ENCODE results near the gene NOL9. TPM values are rescaled to one million over a fixed set of nuclear protein-coding genes. Genes with fewer than 3 reads are reported as not detected.
A peak's percentile ranks its signal among the peaks of the same experiment; 100 is the strongest.
"Not testable (repeated sequence)": the region's sequence is repeated elsewhere in the genome, so short reads cannot be mapped to it uniquely, and the experiment has no call there.

NOL9 gene
- total RNA-seq, 1 experiment from 2014 or later, result 37.6 TPM

DNA sequence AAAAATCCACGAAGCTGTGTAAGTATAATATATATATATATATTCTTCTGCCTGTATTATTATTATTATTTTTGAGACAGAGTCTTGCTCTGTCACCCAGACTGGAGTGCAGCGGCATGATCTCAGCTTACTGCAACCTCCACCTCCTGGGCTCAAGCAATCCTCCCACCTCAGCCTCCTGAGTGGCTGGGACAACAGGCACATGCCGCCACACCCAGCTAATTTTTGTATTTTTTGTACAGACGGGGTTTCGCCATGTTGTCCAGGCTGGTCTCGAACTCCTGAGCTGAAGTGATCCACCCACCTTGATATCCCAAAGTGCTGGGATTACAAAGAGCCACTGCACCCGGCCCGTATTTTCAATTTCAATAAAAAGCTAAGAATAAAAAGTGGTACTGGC, 45.7 kb upstream of the NOL9 start:
- peak overlapping the region; percentile 81 for H3K9ac ChIP-seq (ENCODE audit: low read length)
- H3K9me3 ChIP-seq (ENCODE audit: low read length); H4K20me1 ChIP-seq (ENCODE audit: insufficient read depth, low read depth, low read length); H3K27ac ChIP-seq (ENCODE audit: low read length); H3K27me3 ChIP-seq (ENCODE audit: low read length); H3K36me3 ChIP-seq (ENCODE audit: insufficient read depth, low read length); H2AFZ ChIP-seq (ENCODE audit: low read length); H3K9me2 ChIP-seq (replicated peaks; ENCODE audit: insufficient read depth, low read length); DNase-seq: not testable (repeated sequence)
- peak overlapping the region; percentile 100 for H3K4me2 ChIP-seq (ENCODE audit: low read depth, low read length, poor library complexity, severe bottlenecking)
- H3K4me3 ChIP-seq (ENCODE audit: low read length), result peak overlapping the region; percentile 91
- H3K4me1 ChIP-seq (ENCODE audit: low read length), result peaks cover 32% of the 10 kb centered on the region
- H3K79me2 ChIP-seq (ENCODE audit: low read length), result peaks cover 29% of the 10 kb centered on the region

GRCh38 chr1:6599141-6599975, 45.0 kb upstream of the NOL9 start:
- Histone ChIP-seq H3K4me1 (ENCODE audit: low read length) (peaks cover 32% of the 10 kb centered on the region), H3K4me2 (ENCODE audit: low read depth, low read length, poor library complexity, severe bottlenecking) (no peak overlapping the region), H3K9me2 (replicated peaks; ENCODE audit: insufficient read depth, low read length) (no peaks in the 10 kb centered on the region), H3K9me3 (ENCODE audit: low read length) (no peaks in the 10 kb centered on the region), H3K27ac (ENCODE audit: low read length) (no peak overlapping the region), H3K9ac (ENCODE audit: low read length) (no peak overlapping the region), H3K4me3 (ENCODE audit: low read length) (no peak overlapping the region), H3K79me2 (ENCODE audit: low read length) (peaks cover 29% of the 10 kb centered on the region), H2AFZ (ENCODE audit: low read length) (no peak overlapping the region), H4K20me1 (ENCODE audit: insufficient read depth, low read depth, low read length) (0 out of 2 replicates have a peak, but pooled peaks cover 3% of the 10 kb centered on the region), H3K36me3 (ENCODE audit: insufficient read depth, low read length) (peaks cover 3% of the 10 kb centered on the region; the same call in 1 of the 2 replicates), H3K27me3 (ENCODE audit: low read length) (no peaks in the 10 kb centered on the region)
- no peak for DNase-seq

- H3K9ac ChIP-seq (ENCODE audit: low read length), result no peak overlapping the region
- H3K4me2 ChIP-seq (ENCODE audit: low read depth, low read length, poor library complexity, severe bottlenecking), result no peak overlapping the region
- peaks cover 29% of the 10 kb centered on the region for H3K79me2 ChIP-seq (ENCODE audit: low read length)
- 0 out of 2 replicates have a peak, but pooled peaks cover 3% of the 10 kb centered on the region for H4K20me1 ChIP-seq (ENCODE audit: insufficient read depth, low read depth, low read length)
- no peaks in the 10 kb centered on the region for H3K9me2 ChIP-seq (replicated peaks; ENCODE audit: insufficient read depth, low read length)
- H3K9me3 ChIP-seq (ENCODE audit: low read length), result no peaks in the 10 kb centered on the region
- peaks cover 25% of the 10 kb centered on the region for H3K4me1 ChIP-seq (ENCODE audit: low read length)
- no peak overlapping the region for H3K27ac ChIP-seq (ENCODE audit: low read length)
- no peaks in the 10 kb centered on the region for H3K27me3 ChIP-seq (ENCODE audit: low read length)
- DNase-seq, result no peak
- H2AFZ ChIP-seq (ENCODE audit: low read length), result no peak overlapping the region
- no peak overlapping the region for H3K4me3 ChIP-seq (ENCODE audit: low read length)
- peaks cover 3% of the 10 kb centered on the region; the same call in 1 of the 2 replicates for H3K36me3 ChIP-seq (ENCODE audit: insufficient read depth, low read length)
Measured at GRCh38 chr1:6597777-6598131, 43.4 kb upstream of the NOL9 start.

GRCh38 chr1:6596886-6597776, 42.8 kb upstream of the NOL9 start:
- Histone ChIP-seq H3K27me3 (ENCODE audit: low read length) (no peaks in the 10 kb centered on the region), H3K4me3 (ENCODE audit: low read length) (no peak overlapping the region), H2AFZ (ENCODE audit: low read length) (no peak overlapping the region), H3K9me3 (ENCODE audit: low read length) (no peaks in the 10 kb centered on the region), H4K20me1 (ENCODE audit: insufficient read depth, low read depth, low read length) (0 out of 2 replicates have a peak, but pooled peaks cover 3% of the 10 kb centered on the region), H3K79me2 (ENCODE audit: low read length) (peaks cover 29% of the 10 kb centered on the region), H3K9me2 (replicated peaks; ENCODE audit: insufficient read depth, low read length) (no peaks in the 10 kb centered on the region), H3K27ac (ENCODE audit: low read length) (no peak overlapping the region), H3K9ac (ENCODE audit: low read length) (no peak overlapping the region), H3K36me3 (ENCODE audit: insufficient read depth, low read length) (peaks cover 3% of the 10 kb centered on the region; the same call in 1 of the 2 replicates), H3K4me2 (ENCODE audit: low read depth, low read length, poor library complexity, severe bottlenecking) (no peak overlapping the region), H3K4me1 (ENCODE audit: low read length) (peaks cover 20% of the 10 kb centered on the region)
- DNase-seq, result no peak

DNA sequence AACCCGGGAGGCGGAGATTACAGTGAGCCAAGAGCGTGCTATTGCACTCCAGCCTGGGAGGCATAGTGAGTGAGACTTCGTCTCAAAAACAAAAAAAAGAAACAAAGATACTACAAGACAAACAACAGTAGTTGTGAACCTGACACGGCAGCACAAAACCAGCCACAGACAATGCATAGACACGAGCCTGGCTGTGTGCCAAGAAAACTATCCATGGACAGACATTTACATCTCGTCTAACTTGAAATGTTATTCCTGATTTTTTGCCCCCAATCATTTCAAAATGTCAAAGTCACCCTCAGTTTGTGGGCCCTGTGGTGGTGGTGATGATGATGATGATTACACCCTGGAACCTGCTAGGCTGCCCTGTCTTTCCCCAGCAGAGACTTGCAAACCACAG, 42.0 kb upstream of the NOL9 start:
- no peaks in the 10 kb centered on the region for H3K27me3 ChIP-seq (ENCODE audit: low read length)
- peaks cover 3% of the 10 kb centered on the region; the same call in 1 of the 2 replicates for H3K36me3 ChIP-seq (ENCODE audit: insufficient read depth, low read length)
- no peak overlapping the region for H3K4me3 ChIP-seq (ENCODE audit: low read length)
- H3K4me2 ChIP-seq (ENCODE audit: low read depth, low read length, poor library complexity, severe bottlenecking), result no peak overlapping the region
- no peak for DNase-seq
- H3K27ac ChIP-seq (ENCODE audit: low read length), result no peak overlapping the region
- H4K20me1 ChIP-seq (ENCODE audit: insufficient read depth, low read depth, low read length), result 0 out of 2 replicates have a peak, but pooled peaks cover 3% of the 10 kb centered on the region
- no peak overlapping the region for H2AFZ ChIP-seq (ENCODE audit: low read length)
- H3K4me1 ChIP-seq (ENCODE audit: low read length), result peaks cover 13% of the 10 kb centered on the region
- H3K79me2 ChIP-seq (ENCODE audit: low read length), result peaks cover 24% of the 10 kb centered on the region
- no peak overlapping the region for H3K9ac ChIP-seq (ENCODE audit: low read length)
- no peaks in the 10 kb centered on the region for H3K9me2 ChIP-seq (replicated peaks; ENCODE audit: insufficient read depth, low read length)
- no peaks in the 10 kb centered on the region for H3K9me3 ChIP-seq (ENCODE audit: low read length)

- no peak for DNase-seq
- H3K4me1 ChIP-seq (ENCODE audit: low read length), result peaks cover 5% of the 10 kb centered on the region
- no peaks in the 10 kb centered on the region for H3K9me3 ChIP-seq (ENCODE audit: low read length)
- no peak overlapping the region for H2AFZ ChIP-seq (ENCODE audit: low read length)
- H3K27me3 ChIP-seq (ENCODE audit: low read length), result no peaks in the 10 kb centered on the region
- H3K27ac ChIP-seq (ENCODE audit: low read length), result no peak overlapping the region
- no peak overlapping the region for H3K4me2 ChIP-seq (ENCODE audit: low read depth, low read length, poor library complexity, severe bottlenecking)
- H3K9ac ChIP-seq (ENCODE audit: low read length), result no peak overlapping the region
- peaks cover 10% of the 10 kb centered on the region; the same call in 1 of the 2 replicates for H3K36me3 ChIP-seq (ENCODE audit: insufficient read depth, low read length)
- no peak overlapping the region for H3K4me3 ChIP-seq (ENCODE audit: low read length)
- peaks cover 12% of the 10 kb centered on the region for H3K79me2 ChIP-seq (ENCODE audit: low read length)
- H3K9me2 ChIP-seq (replicated peaks; ENCODE audit: insufficient read depth, low read length), result no peaks in the 10 kb centered on the region
- 0 out of 2 replicates have a peak, but pooled peaks cover 5% of the 10 kb centered on the region for H4K20me1 ChIP-seq (ENCODE audit: insufficient read depth, low read depth, low read length)
Measured at GRCh38 chr1:6594977-6595740, 40.8 kb upstream of the NOL9 start.

GRCh38 chr1:6593810-6594209, 39.5 kb upstream of the NOL9 start:
- H3K9me2 ChIP-seq (replicated peaks; ENCODE audit: insufficient read depth, low read length), result no peaks in the 10 kb centered on the region
- DNase-seq, result no peak
- H3K9me3 ChIP-seq (ENCODE audit: low read length), result no peaks in the 10 kb centered on the region
- H3K27ac ChIP-seq (ENCODE audit: low read length), result no peak overlapping the region
- H3K4me2 ChIP-seq (ENCODE audit: low read depth, low read length, poor library complexity, severe bottlenecking), result no peak overlapping the region
- H3K9ac ChIP-seq (ENCODE audit: low read length), result no peak overlapping the region
- H3K79me2 ChIP-seq (ENCODE audit: low read length), result 0 out of 2 replicates have a peak, but pooled peaks cover under 1% of the 10 kb centered on the region
- H4K20me1 ChIP-seq (ENCODE audit: insufficient read depth, low read depth, low read length), result 0 out of 2 replicates have a peak, but pooled peaks cover 9% of the 10 kb centered on the region
- H3K4me3 ChIP-seq (ENCODE audit: low read length), result no peak overlapping the region
- H3K36me3 ChIP-seq (ENCODE audit: insufficient read depth, low read length), result peaks cover 15% of the 10 kb centered on the region
- H3K27me3 ChIP-seq (ENCODE audit: low read length), result no peaks in the 10 kb centered on the region
- H3K4me1 ChIP-seq (ENCODE audit: low read length), result no peaks in the 10 kb centered on the region
- H2AFZ ChIP-seq (ENCODE audit: low read length), result no peak overlapping the region

Measured in Karpas-422 (cell line).